ENCODE data around the gene PEF1. TPM values are rescaled to one million over a fixed set of nuclear protein-coding genes. Genes with fewer than 3 reads are reported as not detected.

Gene PEF1
- 76.9 TPM for total RNA-seq

GRCh38 chr1:31644560-31645273 is at the start of gene PEF1:
TSS of gene PEF1 (minus strand) at chr1:31644876. CDS start at chr1:31644864, 12 bp downstream.
- peak; percentile 99 for DNase-seq (ENCODE audit: low spot score)

GRCh38 chr1:31693231-31693630 is 48.6 kb upstream of the PEF1 start:
- DNase-seq (ENCODE audit: low spot score): no peak

GRCh38 chr1:31691951-31692350 is 47.3 kb upstream of the PEF1 start:
- DNase-seq (ENCODE audit: low spot score): no peak

GRCh38 chr1:31691446-31691845 is 46.8 kb upstream of the PEF1 start:
- DNase-seq (ENCODE audit: low spot score): no peak

GRCh38 chr1:31690921-31691320 is 46.2 kb upstream of the PEF1 start:
- DNase-seq (ENCODE audit: low spot score): no peak

GRCh38 chr1:31689854-31690253 is 45.2 kb upstream of the PEF1 start:
- no peak for DNase-seq (ENCODE audit: low spot score)

GRCh38 chr1:31689379-31689778 is 44.7 kb upstream of the PEF1 start:
- DNase-seq (ENCODE audit: low spot score): no peak

- DNase-seq (ENCODE audit: low spot score): no peak
Observed at GRCh38 chr1:31688233-31688918, 43.7 kb upstream of the PEF1 start.

GRCh38 chr1:31687601-31688000 is 42.9 kb upstream of the PEF1 start:
- DNase-seq (ENCODE audit: low spot score): no peak

- DNase-seq (ENCODE audit: low spot score): no peak
Observed at GRCh38 chr1:31685795-31686194, 41.1 kb upstream of the PEF1 start.

GRCh38 chr1:31683997-31684396 is 39.3 kb upstream of the PEF1 start:
- DNase-seq (ENCODE audit: low spot score): no peak

- no peak for DNase-seq (ENCODE audit: low spot score)
Observed at GRCh38 chr1:31681415-31681814, 36.7 kb upstream of the PEF1 start.

GRCh38 chr1:31679676-31680230 is 35.1 kb upstream of the PEF1 start:
- DNase-seq (ENCODE audit: low spot score): no peak

- no peak for DNase-seq (ENCODE audit: low spot score)
Observed at GRCh38 chr1:31679091-31679490, 34.4 kb upstream of the PEF1 start.

GRCh38 chr1:31678681-31679080 is 34.0 kb upstream of the PEF1 start:
- DNase-seq (ENCODE audit: low spot score): no peak

- DNase-seq (ENCODE audit: low spot score): no peak
Observed at GRCh38 chr1:31677949-31678348, 33.3 kb upstream of the PEF1 start.

GRCh38 chr1:31677401-31677800 is 32.7 kb upstream of the PEF1 start:
- no peak for DNase-seq (ENCODE audit: low spot score)

- no peak for DNase-seq (ENCODE audit: low spot score)
Observed at GRCh38 chr1:31675756-31676155, 31.1 kb upstream of the PEF1 start.

GRCh38 chr1:31675161-31675560 is 30.5 kb upstream of the PEF1 start:
- no peak for DNase-seq (ENCODE audit: low spot score)

GRCh38 chr1:31674626-31675025 is 29.9 kb upstream of the PEF1 start:
- no peak for DNase-seq (ENCODE audit: low spot score)

- DNase-seq (ENCODE audit: low spot score): no peak
Observed at GRCh38 chr1:31673433-31673832, 28.8 kb upstream of the PEF1 start.

- no peak for DNase-seq (ENCODE audit: low spot score)
Observed at GRCh38 chr1:31672986-31673385, 28.3 kb upstream of the PEF1 start.

- DNase-seq (ENCODE audit: low spot score): no peak
Observed at GRCh38 chr1:31671561-31672201, 27.0 kb upstream of the PEF1 start.
